ENCODE measurements around the gene BAHD1. TPM values are rescaled to one million over a fixed set of nuclear protein-coding genes. Genes with fewer than 3 reads are reported as not detected.

BAHD1 gene
- total and polyA plus RNA-seq, 11 donors, result 7.8 to 28.4 (median 16.1) TPM

DNA sequence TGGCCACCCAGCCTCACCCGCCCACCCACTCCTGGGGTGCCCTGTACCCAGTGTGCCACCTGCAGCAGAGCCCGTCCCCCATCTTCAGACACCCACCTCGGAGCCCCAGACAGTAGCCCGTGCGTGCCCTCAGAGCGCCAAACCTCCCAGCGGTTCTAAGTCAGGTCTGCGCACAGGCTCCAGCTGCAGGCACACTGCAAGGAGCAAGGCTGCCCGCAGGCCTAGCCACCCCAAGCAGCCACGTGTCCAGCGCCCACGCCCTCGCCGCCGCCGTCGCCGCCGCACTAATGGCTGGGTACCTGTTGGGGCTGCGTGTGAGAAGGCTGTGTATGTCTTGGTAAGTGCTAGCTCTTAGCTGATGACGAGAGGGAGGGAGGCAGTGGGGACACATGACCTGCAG lies 21.2 kb downstream of the BAHD1 start:
- Histone ChIP-seq H3K9me3 (no peaks in the 10 kb centered on the region), H3K36me3 (peaks cover 0 to 84% (median 69%) of the 10 kb centered on the region in 9 donors), H3K27ac (no peak overlapping the region), H3K4me1 (peaks cover 0 to 6% (median 1%) of the 10 kb centered on the region in 12 donors), H3K4me3 (no peak overlapping the region), H3K27me3 (no peaks in the 10 kb centered on the region)
- TF ChIP-seq POLR2A (IDR thresholded peaks at IDR 0.05), result no peak
- TF ChIP-seq, protein P1, sequence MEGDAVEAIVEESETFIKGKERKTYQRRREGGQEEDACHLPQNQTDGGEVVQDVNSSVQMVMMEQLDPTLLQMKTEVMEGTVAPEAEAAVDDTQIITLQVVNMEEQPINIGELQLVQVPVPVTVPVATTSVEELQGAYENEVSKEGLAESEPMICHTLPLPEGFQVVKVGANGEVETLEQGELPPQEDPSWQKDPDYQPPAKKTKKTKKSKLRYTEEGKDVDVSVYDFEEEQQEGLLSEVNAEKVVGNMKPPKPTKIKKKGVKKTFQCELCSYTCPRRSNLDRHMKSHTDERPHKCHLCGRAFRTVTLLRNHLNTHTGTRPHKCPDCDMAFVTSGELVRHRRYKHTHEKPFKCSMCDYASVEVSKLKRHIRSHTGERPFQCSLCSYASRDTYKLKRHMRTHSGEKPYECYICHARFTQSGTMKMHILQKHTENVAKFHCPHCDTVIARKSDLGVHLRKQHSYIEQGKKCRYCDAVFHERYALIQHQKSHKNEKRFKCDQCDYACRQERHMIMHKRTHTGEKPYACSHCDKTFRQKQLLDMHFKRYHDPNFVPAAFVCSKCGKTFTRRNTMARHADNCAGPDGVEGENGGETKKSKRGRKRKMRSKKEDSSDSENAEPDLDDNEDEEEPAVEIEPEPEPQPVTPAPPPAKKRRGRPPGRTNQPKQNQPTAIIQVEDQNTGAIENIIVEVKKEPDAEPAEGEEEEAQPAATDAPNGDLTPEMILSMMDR (IDR thresholded peaks at IDR 0.05), result no peak
- DNase-seq (no peak), ATAC-seq (no peak)
- WGBS, 4 donors, result 94 to 96% (median 95%) methylated on average over 21 of the region's 21 CpGs
- intact Hi-C loops (cut with DNase I), result loop anchor here in 1 of 10 donors (10.0 kb wide), 1 partner anchor 643 kb away; no protein-coding TSS in a partner anchor

DNA sequence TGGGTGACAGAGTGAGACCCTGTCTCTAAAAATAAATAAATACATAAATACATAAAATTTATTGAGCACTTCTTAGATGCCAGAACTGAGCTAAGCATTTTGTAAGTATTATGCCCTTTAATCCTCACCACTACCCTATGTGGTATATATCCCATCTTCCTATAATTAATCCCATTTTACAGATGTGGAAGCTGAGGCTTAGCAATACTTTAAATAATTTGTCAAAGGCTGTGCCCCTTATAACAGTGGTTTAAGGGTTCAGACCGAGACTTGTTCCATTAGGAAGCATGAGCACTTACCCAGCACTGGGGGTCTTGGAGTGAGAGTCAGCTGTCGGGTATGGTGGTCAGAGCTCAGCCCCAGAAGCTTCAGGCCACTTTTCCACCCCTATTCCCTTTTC lies 22.5 kb downstream of the BAHD1 start:
- Histone ChIP-seq H3K27me3 (no peaks in the 10 kb centered on the region), H3K9me3 (no peaks in the 10 kb centered on the region), H3K27ac (no peak overlapping the region), H3K4me3 (no peak overlapping the region), H3K36me3 (peaks cover 0 to 90% (median 72%) of the 10 kb centered on the region in 9 donors), H3K4me1 (no peaks in the 10 kb centered on the region)
- no peak for ATAC-seq
- no peak for DNase-seq
- 70 to 97% (median 94%) methylated on average over 2 of the region's 2 CpGs for WGBS, 4 donors
- TF ChIP-seq, protein P1 (IDR thresholded peaks at IDR 0.05), result no peak
- TF ChIP-seq POLR2A (IDR thresholded peaks at IDR 0.05), result no peak
- intact Hi-C loops (cut with DNase I), result loop anchor here in 1 of 10 donors (10.0 kb wide), 1 partner anchor 642 kb away; no protein-coding TSS in a partner anchor

DNA sequence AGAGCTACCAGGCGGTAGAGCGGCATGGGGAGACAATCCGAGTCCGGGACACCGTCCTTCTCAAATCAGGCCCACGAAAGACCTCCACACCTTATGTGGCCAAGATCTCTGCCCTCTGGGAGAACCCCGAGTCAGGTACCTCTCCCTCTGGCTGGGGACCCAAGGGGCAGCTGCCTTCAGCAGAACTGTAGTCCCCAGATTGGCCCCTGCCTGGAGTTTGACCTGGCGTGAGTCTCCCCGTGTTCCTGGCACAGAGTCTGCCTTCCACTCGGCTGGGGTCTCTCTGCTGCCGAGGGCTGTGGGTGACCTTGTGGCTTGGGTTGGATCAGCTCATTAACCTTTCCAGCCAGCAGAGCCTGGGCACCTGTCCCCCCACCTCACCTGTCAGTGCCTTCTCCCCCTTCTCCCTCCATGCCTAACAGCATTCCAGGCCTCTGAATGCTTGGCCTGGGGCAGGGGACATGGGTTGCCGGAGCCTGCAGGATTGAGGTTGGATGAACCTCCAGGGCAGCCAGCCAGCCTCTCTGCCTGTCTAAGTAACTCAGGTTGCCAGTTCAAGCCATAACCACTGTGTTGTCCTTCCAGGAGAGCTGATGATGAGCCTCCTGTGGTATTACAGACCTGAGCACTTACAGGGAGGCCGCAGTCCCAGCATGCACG lies 23.3 kb downstream of the BAHD1 start:
- no peaks in the 10 kb centered on the region for H3K9me3 ChIP-seq
- no peak for ATAC-seq
- H3K27me3 ChIP-seq, result no peaks in the 10 kb centered on the region
- intact Hi-C loops (cut with DNase I), result loop anchor here in 1 of 10 donors (10.0 kb wide), 1 partner anchor 641 kb away; no protein-coding TSS in a partner anchor
- H3K36me3 ChIP-seq, result peaks cover 0 to 83% (median 65%) of the 10 kb centered on the region in 9 donors
- no peak overlapping the region for H3K27ac ChIP-seq
- WGBS, 4 donors, result 91 to 93% (median 92%) methylated on average over 11 to 14 of the region's 14 CpGs
- no peak overlapping the region for H3K4me3 ChIP-seq
- no peak for TF ChIP-seq POLR2A (IDR thresholded peaks at IDR 0.05)
- TF ChIP-seq, protein P1 (IDR thresholded peaks at IDR 0.05), result no peak
- no peaks in the 10 kb centered on the region for H3K4me1 ChIP-seq
- no peak for DNase-seq

- Histone ChIP-seq H3K27me3 (no peaks in the 10 kb centered on the region), H3K4me1 (peaks cover 0 to 3% (median 0%) of the 10 kb centered on the region in 12 donors), H3K36me3 (peaks cover 0 to 77% (median 58%) of the 10 kb centered on the region in 9 donors), H3K27ac (no peak overlapping the region), H3K4me3 (no peak overlapping the region), H3K9me3 (no peaks in the 10 kb centered on the region)
- ATAC-seq (no peak), DNase-seq (no peak)
- WGBS, 4 donors, result 90 to 97% (median 94%) methylated on average over 3 of the region's 3 CpGs
- intact Hi-C loops (cut with DNase I), result loop anchor here in 1 of 10 donors (10.0 kb wide), 1 partner anchor 640 kb away; no protein-coding TSS in a partner anchor
- TF ChIP-seq, protein P1 (IDR thresholded peaks at IDR 0.05), result no peak
- no peak for TF ChIP-seq POLR2A (IDR thresholded peaks at IDR 0.05)
These were observed 23.9 kb downstream of the BAHD1 start for GRCh38 chr15:40464595-40465185.
